T-helper 22 cell (primary cell): ENCODE measurements around the gene COL19A1.

ENCODE experiments used
- DNase-seq: peaks from one replicate; pipeline ENCODE4 v3.0.0-alpha.2; 2020; ENCODE audit warnings: low read depth

COL19A1 gene

DNA sequence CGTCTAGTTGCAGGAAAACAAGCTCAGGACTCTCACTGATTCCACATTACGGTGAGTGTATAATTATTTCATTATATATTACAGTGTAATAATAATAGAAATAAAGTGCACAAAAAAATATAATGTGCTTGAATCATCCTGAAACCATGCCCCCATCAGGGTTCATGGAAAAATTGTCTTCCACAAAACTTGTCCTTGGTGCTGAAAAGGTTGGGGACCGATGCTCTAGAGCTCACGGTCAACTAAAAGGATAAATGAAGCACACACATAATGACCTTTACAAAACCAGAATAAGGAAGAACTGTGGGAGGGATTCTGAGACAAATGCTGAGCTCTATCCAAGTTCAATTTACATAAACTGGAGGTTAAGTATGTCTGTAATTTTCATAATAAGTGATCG is 194.3 kb downstream of the COL19A1 start:
- DNase-seq, result no peak

DNA sequence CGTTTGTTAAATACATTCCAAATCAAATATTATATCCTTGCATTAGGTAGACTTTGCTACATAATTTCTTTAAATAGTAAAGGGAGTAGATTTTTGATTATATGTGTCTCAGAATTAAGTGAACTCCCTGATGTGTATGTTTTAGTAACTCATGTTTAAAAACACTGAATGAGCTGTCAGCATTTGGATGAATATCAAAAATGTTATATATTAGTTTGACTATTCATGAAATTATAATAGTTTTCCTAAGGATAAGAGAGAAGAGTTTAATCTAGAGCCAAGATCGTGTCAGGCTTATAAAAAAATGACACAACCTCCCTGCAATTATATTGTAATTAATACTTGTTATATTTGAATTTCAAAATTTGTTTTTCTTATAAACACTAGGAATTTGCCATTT is 195.2 kb downstream of the COL19A1 start:
- DNase-seq, result no peak

DNA sequence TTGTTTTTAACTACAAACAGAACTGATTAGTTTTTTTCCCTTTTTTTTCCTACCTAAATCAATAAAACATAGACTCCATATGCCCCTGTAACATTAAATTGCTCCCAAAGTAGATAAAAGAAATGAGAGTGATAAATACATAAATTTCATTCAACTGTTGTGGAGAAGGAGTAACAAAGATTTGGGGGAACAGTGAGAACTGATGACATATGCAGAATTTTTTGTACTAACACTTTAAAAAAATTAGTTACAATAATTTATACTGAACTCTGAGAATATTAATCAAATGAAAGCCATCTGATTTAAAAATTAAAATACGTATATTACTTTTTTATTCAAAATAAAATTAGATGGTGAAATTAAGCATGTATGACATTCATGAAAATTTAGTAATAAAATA is 195.7 kb downstream of the COL19A1 start:
- no peak for DNase-seq

DNA sequence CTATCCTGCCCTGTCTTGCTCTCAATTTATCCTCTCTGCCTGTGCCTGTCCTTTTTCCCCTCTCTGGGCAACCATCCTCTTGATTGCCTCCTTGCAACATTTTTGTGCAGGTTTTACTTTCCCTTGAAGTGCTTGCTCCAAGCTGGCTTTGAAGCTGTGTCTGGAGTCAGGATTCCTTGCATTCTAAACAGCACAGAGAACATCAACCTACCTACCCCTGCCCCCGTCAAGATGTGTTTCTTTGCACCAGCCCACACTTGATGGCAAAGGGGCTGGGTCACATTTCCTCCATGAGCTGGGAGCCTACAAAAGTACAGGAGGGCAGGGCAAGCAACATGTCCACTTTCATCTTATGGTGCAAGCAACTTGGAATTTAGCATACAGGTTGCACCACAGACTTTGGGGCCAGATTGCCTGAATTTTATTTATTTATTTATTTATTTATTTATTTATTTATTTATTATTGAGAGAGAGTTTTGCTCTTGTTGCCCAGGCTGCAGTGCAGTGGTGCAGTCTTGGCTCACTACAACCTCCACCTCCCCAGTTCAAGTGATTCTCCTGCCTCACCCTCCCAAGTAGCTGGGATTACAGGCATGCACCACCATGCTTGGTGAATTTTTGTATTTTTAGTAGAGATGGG is 206.3 kb downstream of the COL19A1 start:
- no peak for DNase-seq

DNA sequence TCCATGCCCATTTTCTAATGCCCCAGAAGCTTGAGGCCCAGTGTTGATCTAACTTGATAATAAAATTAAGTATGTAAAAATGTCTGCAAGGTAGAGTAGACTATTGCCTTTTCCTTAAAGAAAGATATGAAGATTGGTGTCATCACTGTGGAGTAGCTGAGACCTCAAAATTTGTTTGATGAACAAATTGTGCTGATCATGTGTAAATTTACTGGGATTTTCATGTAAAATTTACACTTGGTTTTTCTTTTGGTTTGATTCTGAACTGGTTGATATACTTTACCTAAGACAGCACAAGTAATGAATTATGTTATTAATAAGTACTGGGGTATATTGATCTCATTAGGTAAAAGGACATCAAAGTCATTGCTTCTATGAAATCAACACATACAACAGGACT is 207.3 kb downstream of the COL19A1 start:
- DNase-seq, result no peak

DNA sequence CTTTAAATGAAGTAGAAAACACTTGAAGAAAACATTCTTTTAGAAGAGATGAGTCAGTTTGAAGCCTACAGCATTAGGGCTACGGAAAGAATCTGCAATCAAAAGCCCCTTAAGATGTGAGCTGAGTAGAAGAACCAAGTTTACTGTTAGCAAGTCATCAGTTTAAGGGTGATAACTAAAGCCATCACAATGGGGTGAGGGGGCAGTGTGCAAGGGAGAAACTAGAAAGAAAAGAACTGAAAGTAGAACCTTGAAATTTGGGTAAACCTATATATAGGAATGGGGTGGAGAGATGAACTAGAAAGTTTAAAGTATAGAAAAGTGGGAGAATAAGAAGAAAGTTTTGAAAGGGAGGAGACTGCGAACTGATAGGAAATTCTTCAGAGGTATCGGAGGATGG is 212.9 kb downstream of the COL19A1 start:
- DNase-seq, result no peak

DNA sequence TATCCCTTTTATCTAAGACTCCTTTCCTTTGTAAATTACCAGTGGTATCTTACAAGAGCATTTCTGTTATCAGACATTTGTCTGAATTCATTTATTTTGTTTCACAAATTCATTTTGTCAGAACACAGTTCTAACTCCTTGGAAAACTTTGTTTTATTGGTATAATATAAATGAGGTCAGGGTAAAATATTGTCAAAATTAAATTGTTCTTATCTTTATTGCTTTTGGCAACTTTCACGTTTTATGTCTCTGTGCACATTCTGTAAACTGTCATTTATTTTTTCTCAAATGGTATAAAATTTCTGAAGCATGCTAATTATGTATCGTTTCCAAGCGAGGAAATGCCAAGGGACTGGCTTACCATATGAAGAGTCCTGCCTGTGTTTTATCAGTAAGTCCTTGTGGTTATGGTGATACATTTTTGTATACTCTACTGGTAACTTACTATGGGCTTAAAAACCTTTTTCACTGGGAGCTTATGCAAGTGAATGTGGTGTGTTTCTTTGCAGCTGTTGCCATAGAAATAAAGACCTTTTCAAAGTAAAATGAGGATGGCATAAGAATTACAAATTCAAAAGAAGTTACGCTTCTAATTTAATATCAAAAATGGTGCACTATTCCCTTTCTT is 214.2 kb downstream of the COL19A1 start:
- DNase-seq, result no peak

DNA sequence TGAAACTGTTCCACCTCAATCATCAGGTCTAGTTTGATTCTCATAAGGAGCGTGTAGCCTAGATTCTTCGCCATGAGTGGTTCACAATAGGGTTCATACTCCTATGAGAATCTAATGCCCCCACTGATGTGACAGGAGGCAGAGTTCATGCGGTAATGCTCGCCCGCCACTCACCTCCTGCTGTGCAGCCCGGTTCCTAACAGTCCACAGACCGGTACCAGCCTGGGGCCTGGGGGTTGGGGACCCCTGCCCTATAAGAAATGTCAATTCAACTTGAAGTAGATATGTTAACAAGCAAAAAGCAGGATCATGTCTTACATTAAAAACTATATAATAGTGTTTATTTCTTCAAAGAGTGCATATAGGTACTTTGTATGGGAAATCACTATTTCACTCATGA is 216.5 kb downstream of the COL19A1 start:
- no peak for DNase-seq

DNA sequence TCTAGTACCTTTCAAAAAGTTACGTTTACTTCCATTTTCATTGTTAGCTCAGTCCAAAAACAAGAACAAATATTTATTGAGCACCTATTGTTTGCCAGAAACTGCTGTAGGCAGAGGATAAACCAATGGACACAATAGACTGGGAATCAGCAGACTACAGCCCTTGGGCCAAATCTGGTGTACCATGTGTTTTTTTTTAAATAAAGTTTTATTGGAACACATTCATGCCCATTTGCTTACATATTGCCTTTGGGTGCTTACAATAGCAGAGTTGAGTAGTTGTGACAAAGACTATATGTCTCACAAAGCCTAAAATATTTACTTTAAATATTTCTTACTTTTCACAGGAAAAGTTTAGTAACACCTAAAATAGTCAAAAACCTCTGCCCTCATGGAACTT is 220.4 kb downstream of the COL19A1 start:
- DNase-seq, result no peak

DNA sequence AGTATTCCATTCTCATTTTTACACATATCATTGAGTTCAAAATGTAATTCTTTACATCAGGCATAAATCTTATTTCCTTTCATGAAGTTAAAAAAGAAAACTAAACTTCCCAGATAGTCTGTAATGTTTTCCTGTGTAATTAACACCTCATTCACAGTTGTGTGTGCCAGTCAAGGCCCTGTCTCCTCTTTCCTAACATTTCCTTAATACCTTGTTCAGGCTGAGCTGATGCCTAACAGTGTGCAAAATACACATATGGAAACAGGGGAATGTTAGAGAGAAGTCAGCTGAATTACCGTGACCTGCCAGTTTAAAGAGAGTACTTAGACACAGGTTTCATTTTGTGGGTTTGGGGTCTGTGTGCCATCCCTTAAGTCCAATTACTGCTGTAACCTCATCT is 227.8 kb downstream of the COL19A1 start:
- DNase-seq, result no peak

DNA sequence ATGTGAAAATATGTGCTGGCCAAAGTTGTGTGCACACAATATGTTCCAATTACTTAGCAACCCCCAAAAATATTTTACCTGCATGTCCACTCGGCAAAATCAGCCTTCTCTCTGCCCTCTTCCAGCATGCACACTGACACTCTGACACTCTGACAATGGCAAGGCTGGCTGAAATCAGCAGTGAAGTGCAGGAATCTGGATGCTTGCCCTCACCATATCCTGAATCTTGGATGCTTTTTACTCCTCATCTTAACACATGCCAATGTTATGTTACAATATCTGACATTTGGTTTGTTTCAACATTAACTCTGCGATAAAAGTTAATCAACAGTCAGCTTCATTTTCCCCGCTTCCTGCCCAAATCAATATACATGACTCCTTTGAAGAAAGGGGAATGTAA is 233.4 kb downstream of the COL19A1 start:
- DNase-seq, result no peak

DNA sequence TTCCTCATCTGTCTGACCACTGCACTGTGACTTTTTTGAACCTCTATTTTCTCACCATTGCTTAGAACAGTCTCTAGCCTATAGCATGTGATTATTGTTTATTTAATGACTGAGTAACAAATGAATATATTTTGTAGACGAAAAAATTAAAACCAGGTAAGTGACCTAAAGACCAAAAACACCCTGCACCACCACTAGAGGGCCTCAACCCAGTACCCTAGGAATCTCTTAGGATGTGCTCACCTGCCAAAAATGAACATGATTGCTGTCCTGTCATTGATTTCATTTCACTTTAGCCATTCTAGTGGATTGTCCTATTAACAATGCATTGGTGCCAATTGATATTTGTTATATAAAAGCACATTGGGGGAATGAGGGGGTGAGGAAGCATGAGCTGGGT is 237.4 kb downstream of the COL19A1 start:
- DNase-seq, result no peak

DNA sequence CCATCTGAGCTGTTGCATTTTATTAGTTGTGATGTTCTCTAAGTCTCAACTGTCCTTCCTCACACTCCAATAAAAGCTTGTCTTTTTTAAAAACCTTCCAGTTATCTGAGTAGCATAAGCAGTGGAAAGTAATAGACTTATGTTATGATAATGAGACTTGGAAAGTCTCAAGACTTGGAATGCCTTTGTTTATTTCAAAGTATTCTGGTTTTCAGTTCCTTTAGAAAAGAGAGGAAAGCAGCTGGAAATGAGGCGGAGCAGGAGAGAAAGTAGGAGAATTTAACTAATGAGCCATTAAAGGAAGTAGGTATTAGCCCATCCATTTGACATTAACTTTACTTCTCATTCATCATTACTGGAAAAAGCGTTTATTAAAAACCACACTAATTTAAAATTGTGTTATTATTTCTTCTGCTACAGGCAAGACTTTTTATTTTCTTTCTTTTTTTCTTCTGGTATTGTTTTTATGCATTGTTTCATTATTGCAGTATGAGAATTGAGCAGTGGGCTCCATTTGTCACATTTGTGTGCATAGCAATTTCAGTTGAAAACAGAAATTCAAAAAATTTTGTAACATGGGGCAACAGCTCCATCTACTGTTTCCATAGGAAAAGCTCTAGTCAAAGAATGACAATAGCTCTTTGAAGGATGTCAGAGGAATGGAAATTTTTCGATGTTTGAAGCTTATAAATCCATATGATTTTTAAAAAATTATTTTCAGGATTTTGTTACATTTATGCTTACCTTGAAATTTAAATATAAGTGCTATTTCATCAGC is 241.7 kb downstream of the COL19A1 start:
- no peak for DNase-seq

DNA sequence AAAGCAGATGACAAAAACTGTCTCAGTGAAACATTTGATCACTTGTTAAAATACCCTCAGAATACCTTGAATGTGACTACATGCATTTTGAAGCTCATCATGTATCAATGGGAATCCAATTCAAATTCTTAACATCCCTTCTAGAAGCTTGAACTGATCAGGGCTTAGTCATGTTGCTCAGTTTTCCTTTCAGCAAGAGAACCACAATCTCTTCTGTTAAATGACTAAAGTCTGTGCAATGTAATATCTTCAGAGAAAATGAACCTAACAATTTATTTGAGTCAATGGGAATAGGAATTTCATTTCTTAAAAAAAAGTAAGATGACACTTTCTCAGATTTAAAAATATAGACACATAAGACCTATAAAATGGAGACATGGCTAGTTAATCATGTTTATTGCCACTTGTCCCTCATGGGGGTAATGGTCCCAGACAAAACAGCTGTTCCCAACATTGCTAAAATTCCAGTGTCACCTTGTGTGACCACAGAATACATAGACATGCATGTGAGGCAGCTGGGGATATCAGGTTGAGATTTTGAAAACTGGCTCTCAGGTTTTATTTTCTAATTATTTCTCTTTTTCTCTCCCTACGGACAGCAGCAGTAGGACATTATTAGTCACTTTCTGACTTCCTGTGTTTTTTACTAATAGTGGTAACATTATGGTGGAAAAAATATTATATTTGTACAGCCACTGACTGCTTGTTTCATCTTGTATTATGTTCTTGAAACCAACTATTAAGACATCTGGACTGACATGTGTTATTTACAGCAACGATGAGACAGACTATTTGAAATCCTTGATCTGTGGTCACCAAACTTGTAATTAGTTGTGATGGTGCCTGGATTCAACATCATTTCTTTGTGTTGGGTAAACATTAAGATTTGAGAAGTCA is 244.0 kb downstream of the COL19A1 start:
- no peak for DNase-seq

DNA sequence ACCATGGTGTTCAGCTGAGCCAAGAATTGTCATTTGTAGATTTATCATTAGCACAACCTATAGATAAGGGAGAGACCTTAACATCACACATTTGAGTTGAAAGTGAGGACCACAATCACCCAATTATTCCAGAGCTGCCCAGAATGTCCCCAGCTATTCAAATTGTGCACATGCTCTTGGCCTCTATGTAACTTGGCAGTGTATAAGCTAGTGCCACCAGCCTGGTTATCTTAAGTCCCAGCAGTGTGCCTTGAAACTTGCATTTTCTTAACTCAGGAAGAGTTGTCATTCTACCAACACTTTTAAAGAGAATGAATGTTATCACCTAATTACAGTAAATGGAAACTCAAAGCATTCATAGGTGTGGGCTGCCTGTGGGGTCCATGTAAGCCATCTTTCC is 245.4 kb downstream of the COL19A1 start:
- DNase-seq, result no peak

DNA sequence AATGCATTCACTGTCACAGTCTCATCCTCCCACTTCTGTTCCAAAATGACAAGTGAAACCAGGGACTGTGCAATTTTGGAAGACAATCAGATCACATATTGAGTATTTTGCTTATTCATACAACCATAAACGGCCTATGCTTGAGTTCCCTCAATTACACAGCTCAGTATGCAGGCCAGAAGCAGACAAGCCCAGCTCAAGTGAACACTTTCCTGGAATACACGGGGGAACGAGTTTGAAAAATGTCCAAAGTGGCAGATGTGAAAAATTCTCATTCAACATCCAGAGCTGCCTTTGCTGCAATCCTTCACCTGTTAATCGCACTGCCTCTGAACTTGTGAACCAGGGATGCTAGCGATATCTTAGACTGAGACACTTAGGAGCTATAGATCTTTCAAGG is 246.4 kb downstream of the COL19A1 start:
- no peak for DNase-seq

DNA sequence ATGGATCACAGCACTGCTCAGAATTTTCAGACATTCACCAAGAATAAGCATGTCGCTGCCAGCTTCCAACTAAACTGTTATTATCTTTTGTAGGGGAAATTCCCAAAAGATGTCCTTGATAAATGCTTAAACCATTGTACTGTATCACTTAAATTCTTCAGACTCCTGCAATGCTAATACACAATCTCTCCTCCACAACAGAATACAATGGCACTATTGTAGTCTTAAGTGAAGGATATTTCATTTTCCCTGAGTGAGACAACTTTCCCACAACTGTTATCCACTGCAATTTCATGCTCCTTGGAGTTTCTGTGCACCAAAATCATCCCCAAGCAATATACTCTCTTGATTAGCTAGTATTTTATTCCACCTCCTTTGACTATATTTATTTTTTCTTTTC is 246.8 kb downstream of the COL19A1 start:
- no peak for DNase-seq

DNA sequence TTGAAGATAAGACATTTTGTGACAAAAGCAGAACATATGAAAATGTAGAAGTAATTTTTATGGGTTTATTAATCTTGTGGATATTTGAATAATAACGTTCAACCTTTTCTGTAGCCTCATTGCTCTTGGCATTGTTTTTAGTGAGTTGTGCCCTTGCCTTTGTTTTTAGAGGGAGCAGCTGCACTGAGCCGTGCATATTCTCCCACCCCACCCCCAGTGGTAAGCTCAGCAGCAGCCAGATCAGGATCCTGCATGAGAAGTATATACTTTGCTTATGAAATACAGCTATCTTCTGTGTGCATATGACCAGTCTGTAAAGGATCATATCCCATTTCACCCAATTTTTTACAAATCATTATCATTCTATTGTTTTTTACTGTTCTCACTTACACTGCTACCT is 252.3 kb downstream of the COL19A1 start:
- DNase-seq, result no peak

DNA sequence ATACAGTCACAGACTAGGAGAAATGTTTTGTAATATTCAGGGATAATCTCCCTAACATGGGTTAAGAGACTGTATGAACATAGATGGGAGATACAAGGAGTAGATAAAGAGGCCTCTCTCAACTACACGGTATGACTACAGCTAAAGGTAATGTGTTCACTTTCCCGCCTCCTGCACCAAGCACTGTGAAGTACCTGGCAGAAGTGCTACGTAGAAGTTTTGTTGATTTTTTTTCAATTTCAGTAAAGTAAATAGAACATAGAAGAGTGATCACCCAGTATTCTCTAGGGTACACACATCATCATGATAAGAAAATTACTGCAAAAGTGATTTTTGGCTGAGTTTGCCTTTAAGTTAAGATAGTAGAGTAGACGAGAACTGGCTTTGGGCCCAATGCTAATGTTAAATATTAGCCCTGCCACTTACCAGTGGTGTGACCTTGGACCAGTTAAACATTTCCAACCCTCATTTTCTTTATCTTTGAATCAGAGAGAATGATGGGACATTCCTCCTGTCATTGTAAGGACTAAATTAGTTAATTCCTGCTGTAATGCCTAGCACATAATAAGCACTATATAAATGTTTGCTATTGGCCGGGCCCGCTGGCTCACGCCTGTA is 253.0 kb downstream of the COL19A1 start:
- DNase-seq, result no peak

DNA sequence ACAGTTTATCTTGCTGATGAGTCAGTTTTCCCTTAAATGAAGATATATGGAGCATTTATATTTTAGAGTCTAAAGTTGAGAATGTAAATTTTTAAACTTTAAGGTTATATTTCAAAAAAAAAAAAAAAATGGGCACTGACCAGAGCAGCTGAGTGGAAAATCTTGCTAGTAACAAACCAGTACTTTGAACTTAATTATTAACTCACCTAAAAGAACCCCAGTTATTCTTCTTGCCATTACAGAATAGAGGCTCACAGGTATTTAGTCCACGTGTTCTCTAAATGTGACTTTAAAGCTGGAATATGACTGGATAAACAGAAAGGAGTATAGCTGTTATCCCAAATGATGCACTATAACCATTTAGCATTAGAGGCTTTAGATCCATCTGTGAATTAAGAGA is 258.1 kb downstream of the COL19A1 start:
- DNase-seq, result no peak

DNA sequence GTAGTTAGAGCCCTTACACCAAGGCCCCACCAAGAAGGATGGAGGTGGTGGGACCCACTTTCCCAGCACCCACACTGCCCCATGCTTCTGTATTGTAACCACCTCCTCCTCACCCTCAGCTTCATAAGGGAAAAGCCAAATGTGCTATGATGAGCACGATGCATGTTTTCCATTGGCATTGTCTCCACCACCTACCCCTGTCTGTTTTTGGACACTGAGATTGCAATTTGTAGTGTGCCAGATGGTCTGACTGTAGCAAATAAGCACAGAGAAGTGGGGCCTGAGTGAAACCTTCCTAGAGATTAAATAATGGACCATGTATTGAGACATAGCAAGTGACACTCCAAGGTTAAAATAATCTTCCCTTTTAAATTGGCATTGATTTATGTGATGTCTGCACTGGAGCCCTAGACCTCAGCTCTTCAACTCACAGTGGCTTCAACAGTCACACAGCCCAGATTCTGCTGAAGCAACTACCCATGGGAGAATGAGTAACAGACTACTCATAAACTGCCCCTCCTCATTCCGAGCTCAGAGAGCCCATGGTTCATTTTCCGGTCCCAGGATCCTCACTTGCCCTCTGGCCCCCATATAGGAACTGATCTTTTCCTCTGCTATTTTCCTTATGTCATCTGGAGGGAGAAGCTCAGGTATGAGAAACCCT is 258.7 kb downstream of the COL19A1 start:
- DNase-seq, result no peak

DNA sequence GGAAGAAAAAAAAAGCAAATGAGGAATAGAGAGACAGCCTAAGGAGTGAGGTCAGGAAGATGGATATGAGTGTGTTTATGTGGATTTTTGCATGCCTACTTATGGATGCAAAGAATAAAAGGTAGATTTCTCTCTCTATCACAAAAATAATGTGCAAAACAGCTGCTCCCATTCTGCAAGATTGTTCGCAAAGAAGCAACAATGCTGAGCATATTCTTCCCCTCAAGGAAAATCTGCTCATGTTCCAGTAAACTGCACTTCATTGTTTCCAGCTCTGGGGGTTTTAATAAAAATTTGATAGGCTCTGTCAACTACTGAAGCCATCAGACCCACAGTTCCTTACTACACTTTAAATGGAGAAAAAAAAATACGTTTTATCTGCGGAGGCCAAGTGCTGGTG is 259.2 kb downstream of the COL19A1 start:
- no peak for DNase-seq
